Bone marrow (tissue), 2 donors: ENCODE measurements around the gene PIAS1.
"Not testable (repeated sequence)": the region's sequence is repeated elsewhere in the genome, so short reads cannot be mapped to it uniquely, and the experiment has no call there.

Experiments used
- DNase-seq, 2 donors: peaks; one replicate each; lab custom pipeline; 2025; lab: John Stamatoyannopoulos, UW

PIAS1 gene

GRCh38 chr15:68034719-68035293 is 19.3 kb upstream of the PIAS1 start:
- no peak for DNase-seq

- no peak for DNase-seq
Measured at GRCh38 chr15:68038246-68038645, 15.9 kb upstream of the PIAS1 start.

- no peak for DNase-seq
Measured at GRCh38 chr15:68040144-68040543, 14.0 kb upstream of the PIAS1 start.

- DNase-seq = no peak
Measured at GRCh38 chr15:68042156-68042854, 11.8 kb upstream of the PIAS1 start.

GRCh38 chr15:68042855-68043222 is 11.3 kb upstream of the PIAS1 start:
- no peak for DNase-seq

GRCh38 chr15:68045289-68046265 is 8.5 kb upstream of the PIAS1 start:
- DNase-seq = no peak

GRCh38 chr15:68047826-68048225 is 6.3 kb upstream of the PIAS1 start:
- no peak for DNase-seq

- DNase-seq = no peak
Measured at GRCh38 chr15:68051109-68051508, 3.0 kb upstream of the PIAS1 start.

- no peak for DNase-seq
Measured at GRCh38 chr15:68051907-68052306, 2.2 kb upstream of the PIAS1 start.

GRCh38 chr15:68052431-68052830 is 1.7 kb upstream of the PIAS1 start:
- no peak for DNase-seq

- no peak for DNase-seq
Measured at GRCh38 chr15:68053001-68053400, 1.1 kb upstream of the PIAS1 start.

- DNase-seq = peak in 1 of 2 donors; percentile 79
Measured at GRCh38 chr15:68054628-68055223, 611 bp downstream of the PIAS1 start.

- peak in 1 of 2 donors; percentile 34 for DNase-seq
Measured at GRCh38 chr15:68055224-68055705, 1.1 kb downstream of the PIAS1 start.

GRCh38 chr15:68056097-68056865 is 2.2 kb downstream of the PIAS1 start:
- DNase-seq = no peak

GRCh38 chr15:68057034-68057433 is 2.9 kb downstream of the PIAS1 start:
- no peak for DNase-seq

- DNase-seq = no peak
Measured at GRCh38 chr15:68057758-68058157, 3.6 kb downstream of the PIAS1 start.

GRCh38 chr15:68058970-68059369 is 4.9 kb downstream of the PIAS1 start:
- DNase-seq = not testable (repeated sequence)

GRCh38 chr15:68059630-68060029 is 5.5 kb downstream of the PIAS1 start:
- no peak for DNase-seq

GRCh38 chr15:68061171-68061570 is 7.1 kb downstream of the PIAS1 start:
- no peak for DNase-seq

- no peak for DNase-seq
Measured at GRCh38 chr15:68061602-68062001, 7.5 kb downstream of the PIAS1 start.

GRCh38 chr15:68062214-68062613 is 8.1 kb downstream of the PIAS1 start:
- no peak for DNase-seq
